ENCODE measurements around the gene BABAM2. TPM values are rescaled to one million over a fixed set of nuclear protein-coding genes. Genes with fewer than 3 reads are reported as not detected.

The BABAM2 gene
- total and polyA plus RNA-seq, 2 of the 4 experiments (the other 2 are of a cell fraction): 20.9 to 23.1 TPM

GRCh38 chr2:28038722-28039121 is 148.2 kb downstream of the BABAM2 start:
- no peak overlapping the region for H3K14ac ChIP-seq (replicated peaks; ENCODE audit: low read depth, low read length)
- no peak overlapping the region for H2AK5ac ChIP-seq (ENCODE audit: low read depth, low read length)
- no peak overlapping the region for H2AFZ ChIP-seq (replicated peaks; ENCODE audit: low read length, poor library complexity)
- no peaks in the 10 kb centered on the region for H3K9me1 ChIP-seq (ENCODE audit: insufficient read depth, low read length)
- in situ Hi-C loops (cut with MboI; ENCODE audit: low sequenced_read_pairs): no loop called here
- H3K9me3 ChIP-seq (ENCODE audit: control insufficient read depth, insufficient read depth, low read length): no peaks in the 10 kb centered on the region
- H2BK15ac ChIP-seq (ENCODE audit: low read depth, low read length): no peak overlapping the region
- H3K4me2 ChIP-seq (ENCODE audit: low read depth, low read length): no peak overlapping the region
- no peak overlapping the region for H4K5ac ChIP-seq (ENCODE audit: low read depth, low read length)
- no peak for DNase-seq
- H2BK5ac ChIP-seq (ENCODE audit: low read depth, low read length, poor library complexity, severe bottlenecking): no peak overlapping the region
- intact Hi-C loops (cut with micrococcal nuclease): no loop called here
- no CpG with 5 or more reads among the region's 1 CpG for WGBS, 2 experiments (ENCODE audit: extremely low coverage in 2 of 2, insufficient read length in 1 of 2)
- H3K4me3 ChIP-seq (ENCODE audit: insufficient read depth, low read depth, low read length): no peak overlapping the region
- H3K9ac ChIP-seq (ENCODE audit: low read depth, low read length): no peak overlapping the region
- no peak overlapping the region for H3K27ac ChIP-seq (ENCODE audit: insufficient read depth, low read length)
- ChIA-PET POLR2A (ENCODE audit: unreplicated experiment) (no interaction called here), CTCF (interaction anchor here (0.6 kb wide), 1 partner anchor 869 kb away, joined by 4 read pairs; no protein-coding TSS in a partner anchor)
- TF ChIP-seq RAD21 (IDR thresholded peaks at IDR 0.05; ENCODE audit: low read length) (no peak), USF2 (IDR thresholded peaks at IDR 0.05; ENCODE audit: low read depth, low read length) (no peak), NFE2L2 (IDR thresholded peaks at IDR 0.05; ENCODE audit: low read depth, low read length) (no peak), SMC3 (IDR thresholded peaks at IDR 0.05; ENCODE audit: low read depth, low read length) (no peak), CHD1 (IDR thresholded peaks at IDR 0.05; ENCODE audit: low read depth, low read length) (no peak), RCOR1 (IDR thresholded peaks at IDR 0.05; ENCODE audit: insufficient replicate concordance, low read length) (no peak), FOS (IDR thresholded peaks at IDR 0.05; ENCODE audit: low read depth, low read length) (no peak), MXI1 (IDR thresholded peaks at IDR 0.05; ENCODE audit: borderline replicate concordance, low read depth, low read length) (no peak), BHLHE40 (IDR thresholded peaks at IDR 0.05; ENCODE audit: low read depth, low read length) (no peak), CTCF (conservative IDR thresholded peaks at IDR 0.05; ENCODE audit: low read depth, low read length) (no peak), POLR2A (IDR thresholded peaks at IDR 0.05; ENCODE audit: low read depth, low read length) (no peak), MAFK (IDR thresholded peaks at IDR 0.05; ENCODE audit: low read depth, low read length) (no peak), CEBPB (IDR thresholded peaks at IDR 0.05; ENCODE audit: low read depth, low read length) (no peak), MAZ (IDR thresholded peaks at IDR 0.05; ENCODE audit: borderline replicate concordance, low read depth, low read length) (no peak), RFX5 (IDR thresholded peaks at IDR 0.05; ENCODE audit: low read depth, low read length) (no peak)
- TF ChIP-seq, protein P1, sequence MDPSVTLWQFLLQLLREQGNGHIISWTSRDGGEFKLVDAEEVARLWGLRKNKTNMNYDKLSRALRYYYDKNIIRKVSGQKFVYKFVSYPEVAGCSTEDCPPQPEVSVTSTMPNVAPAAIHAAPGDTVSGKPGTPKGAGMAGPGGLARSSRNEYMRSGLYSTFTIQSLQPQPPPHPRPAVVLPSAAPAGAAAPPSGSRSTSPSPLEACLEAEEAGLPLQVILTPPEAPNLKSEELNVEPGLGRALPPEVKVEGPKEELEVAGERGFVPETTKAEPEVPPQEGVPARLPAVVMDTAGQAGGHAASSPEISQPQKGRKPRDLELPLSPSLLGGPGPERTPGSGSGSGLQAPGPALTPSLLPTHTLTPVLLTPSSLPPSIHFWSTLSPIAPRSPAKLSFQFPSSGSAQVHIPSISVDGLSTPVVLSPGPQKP (IDR thresholded peaks at IDR 0.05; ENCODE audit: borderline replicate concordance, low read depth, low read length): no peak
- no peaks in the 10 kb centered on the region for H3K27me3 ChIP-seq (ENCODE audit: control insufficient read depth, insufficient read depth, low read length)
- H3K18ac ChIP-seq (ENCODE audit: low read depth, low read length): no peak overlapping the region
- no peak overlapping the region for H2AK9ac ChIP-seq (replicated peaks; ENCODE audit: low read depth, low read length, poor library complexity)
- no TSS peak for BruUV-seq (replicated peaks)
- no peaks in the 10 kb centered on the region for H3K79me1 ChIP-seq (ENCODE audit: low read depth in 1 of 2, low read length in 2 of 2)
- no peaks in the 10 kb centered on the region for H3K4me1 ChIP-seq (ENCODE audit: control insufficient read depth, insufficient read depth, low read length)
- H2BK20ac ChIP-seq (ENCODE audit: low read depth, low read length): no peak overlapping the region
- H3K56ac ChIP-seq (ENCODE audit: extremely low read depth, insufficient read depth, low read length): no peak overlapping the region
- H4K20me1 ChIP-seq (ENCODE audit: insufficient read depth, low read length): no peaks in the 10 kb centered on the region
- no peak overlapping the region for H3K4ac ChIP-seq (ENCODE audit: low read depth, low read length)
- no peaks in the 10 kb centered on the region for H3K36me3 ChIP-seq (ENCODE audit: control insufficient read depth, insufficient read depth, low read length)
- no peak overlapping the region for H3K23ac ChIP-seq (ENCODE audit: low read depth, low read length)
- ATAC-seq (ENCODE audit: low read depth): no peak
- no peak overlapping the region for H4K91ac ChIP-seq (ENCODE audit: insufficient read depth, low read depth, low read length)
- no peak overlapping the region for H2BK120ac ChIP-seq (ENCODE audit: low read depth, low read length)
- H4K8ac ChIP-seq (ENCODE audit: low read depth in 2 of 2, low read length in 2 of 2): no peak overlapping the region
- dilution Hi-C loops (cut with HindIII; ENCODE audit: low sequenced_read_pairs, unreplicated experiment): no loop called here
